Right lobe of liver (tissue), 4 donors: ENCODE results near the gene FLRT3.

Experiments
- POLR2A ChIP-seq: fragments of 450-650 bp; IDR thresholded peaks from one replicate; pipeline ENCODE4 v1.6.1; 2017; ENCODE audit warnings: antibody characterized with exemption, mild to moderate bottlenecking
- TF ChIP-seq, protein P1 (sequence below), 4 donors: fragments of 200-600 bp in 3 of 4; fragments of 450-650 bp in 1 of 4; IDR thresholded peaks; one replicate each; pipeline versions ENCODE4 v1.5.1 to v1.8.0; 2016 to 2022; ENCODE audit warnings: antibody characterized with exemption in 4 of 4, mild to moderate bottlenecking in 2 of 4
- donor health status: DM: no; HTN: no; CAD: no.
- donor health status: DM: no; HTN: no; CAD: no.
- donor health status: DM: no; HTN: yes; CAD: no.

DNA sequence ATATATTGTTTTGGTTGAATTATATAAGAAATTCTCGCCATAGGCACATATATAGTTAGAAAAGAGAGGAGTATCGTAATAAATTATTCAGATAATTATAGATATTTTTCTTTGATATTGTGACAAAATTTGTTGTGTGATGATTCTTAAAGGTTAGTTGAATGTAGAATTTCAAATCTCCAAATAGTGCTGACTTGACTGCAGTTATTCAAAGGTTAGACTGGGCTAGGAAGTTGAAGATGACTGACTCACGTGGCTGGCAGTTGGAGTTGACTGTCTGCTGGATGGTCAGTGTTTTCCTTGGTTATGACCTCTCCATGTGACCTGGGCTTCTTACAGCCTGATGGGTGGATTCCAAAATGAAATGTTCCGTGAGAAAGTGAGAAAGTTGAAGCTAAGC is 55.3 kb downstream of the FLRT3 start:
- TF ChIP-seq, protein P1, sequence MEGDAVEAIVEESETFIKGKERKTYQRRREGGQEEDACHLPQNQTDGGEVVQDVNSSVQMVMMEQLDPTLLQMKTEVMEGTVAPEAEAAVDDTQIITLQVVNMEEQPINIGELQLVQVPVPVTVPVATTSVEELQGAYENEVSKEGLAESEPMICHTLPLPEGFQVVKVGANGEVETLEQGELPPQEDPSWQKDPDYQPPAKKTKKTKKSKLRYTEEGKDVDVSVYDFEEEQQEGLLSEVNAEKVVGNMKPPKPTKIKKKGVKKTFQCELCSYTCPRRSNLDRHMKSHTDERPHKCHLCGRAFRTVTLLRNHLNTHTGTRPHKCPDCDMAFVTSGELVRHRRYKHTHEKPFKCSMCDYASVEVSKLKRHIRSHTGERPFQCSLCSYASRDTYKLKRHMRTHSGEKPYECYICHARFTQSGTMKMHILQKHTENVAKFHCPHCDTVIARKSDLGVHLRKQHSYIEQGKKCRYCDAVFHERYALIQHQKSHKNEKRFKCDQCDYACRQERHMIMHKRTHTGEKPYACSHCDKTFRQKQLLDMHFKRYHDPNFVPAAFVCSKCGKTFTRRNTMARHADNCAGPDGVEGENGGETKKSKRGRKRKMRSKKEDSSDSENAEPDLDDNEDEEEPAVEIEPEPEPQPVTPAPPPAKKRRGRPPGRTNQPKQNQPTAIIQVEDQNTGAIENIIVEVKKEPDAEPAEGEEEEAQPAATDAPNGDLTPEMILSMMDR (IDR thresholded peaks at IDR 0.05), result no peak
- no peak for TF ChIP-seq POLR2A
